DMS 273 (cell line): ENCODE measurements around the gene TRNT1.

ENCODE experiments used
- DNase-seq: peaks from one replicate; lab custom pipeline; 2025; ENCODE audit not compliant: unreplicated experiment; lab: John Stamatoyannopoulos, UW

The TRNT1 gene

DNA sequence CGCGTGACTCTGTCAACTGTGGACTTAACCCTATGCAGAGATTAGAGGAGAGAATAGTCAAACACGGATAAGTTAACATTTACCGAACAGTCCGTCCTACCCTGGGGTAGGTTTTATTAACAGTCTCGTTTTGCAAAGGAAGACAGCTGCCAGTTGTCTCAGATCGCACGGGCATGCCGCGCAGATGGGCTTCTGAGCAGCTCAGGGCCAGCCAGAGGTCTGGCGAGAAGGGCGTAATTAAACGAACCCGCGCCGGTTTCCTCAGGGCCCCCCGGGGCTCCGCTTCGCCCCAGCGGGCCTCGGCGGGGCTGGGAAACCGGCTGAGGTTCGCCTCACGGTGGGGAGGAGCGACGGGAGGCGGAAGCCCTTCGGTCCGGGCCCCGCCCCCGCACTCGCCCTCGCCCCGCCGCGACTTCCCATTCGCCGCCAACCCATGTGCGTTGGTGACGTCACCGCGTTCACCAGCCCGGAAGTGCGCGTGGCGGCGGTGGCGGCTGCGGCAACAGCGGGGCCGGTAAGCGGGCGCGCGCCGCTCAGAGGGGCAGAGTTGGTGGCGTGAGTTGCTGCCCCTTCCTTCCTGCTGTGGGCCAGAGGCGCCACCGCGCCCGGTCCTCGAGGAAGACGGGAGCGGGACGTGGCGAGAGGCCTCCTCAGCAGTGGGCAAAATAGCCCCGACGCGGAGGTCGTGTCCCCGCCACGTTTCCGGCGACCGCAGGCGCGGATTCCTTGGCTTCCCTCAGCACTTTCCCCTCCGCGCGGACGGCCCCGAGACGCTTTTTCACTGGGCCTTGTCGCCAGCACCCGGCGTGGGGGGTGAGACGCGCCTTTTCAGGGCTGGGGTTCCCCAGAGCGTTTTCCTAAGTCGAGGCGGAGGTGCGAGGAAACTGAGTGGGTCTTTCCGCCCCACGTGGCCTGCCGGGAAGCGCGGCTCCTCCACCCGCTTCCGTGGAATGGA lies at the start of gene TRNT1:
TSS of gene TRNT1 (plus strand) at position 464 of the 955 bp plus-strand sequence. CDS start 2,101 bp downstream, outside the sequence.
- peak; percentile 96 for DNase-seq

DNA sequence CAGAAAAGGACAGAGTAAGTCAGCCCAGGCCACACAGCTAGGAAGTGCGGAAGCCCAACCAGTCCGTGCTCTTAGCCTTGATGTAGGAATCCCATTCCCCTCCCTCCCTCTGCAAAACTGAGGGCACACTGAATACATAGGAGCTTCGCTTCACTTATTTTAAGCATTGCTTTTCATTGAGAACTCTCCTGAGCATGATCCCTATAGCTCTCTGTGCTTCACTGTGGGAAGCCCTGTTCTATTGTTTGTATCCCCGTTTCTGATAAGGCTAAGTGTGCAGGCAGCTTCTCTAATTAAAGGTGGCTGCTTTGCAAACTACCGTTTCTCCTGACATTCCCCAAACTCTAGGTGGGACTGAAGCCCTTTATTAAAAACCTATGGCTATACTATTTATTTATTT lies 46.4 kb upstream of the TRNT1 start:
- no peak for DNase-seq

DNA sequence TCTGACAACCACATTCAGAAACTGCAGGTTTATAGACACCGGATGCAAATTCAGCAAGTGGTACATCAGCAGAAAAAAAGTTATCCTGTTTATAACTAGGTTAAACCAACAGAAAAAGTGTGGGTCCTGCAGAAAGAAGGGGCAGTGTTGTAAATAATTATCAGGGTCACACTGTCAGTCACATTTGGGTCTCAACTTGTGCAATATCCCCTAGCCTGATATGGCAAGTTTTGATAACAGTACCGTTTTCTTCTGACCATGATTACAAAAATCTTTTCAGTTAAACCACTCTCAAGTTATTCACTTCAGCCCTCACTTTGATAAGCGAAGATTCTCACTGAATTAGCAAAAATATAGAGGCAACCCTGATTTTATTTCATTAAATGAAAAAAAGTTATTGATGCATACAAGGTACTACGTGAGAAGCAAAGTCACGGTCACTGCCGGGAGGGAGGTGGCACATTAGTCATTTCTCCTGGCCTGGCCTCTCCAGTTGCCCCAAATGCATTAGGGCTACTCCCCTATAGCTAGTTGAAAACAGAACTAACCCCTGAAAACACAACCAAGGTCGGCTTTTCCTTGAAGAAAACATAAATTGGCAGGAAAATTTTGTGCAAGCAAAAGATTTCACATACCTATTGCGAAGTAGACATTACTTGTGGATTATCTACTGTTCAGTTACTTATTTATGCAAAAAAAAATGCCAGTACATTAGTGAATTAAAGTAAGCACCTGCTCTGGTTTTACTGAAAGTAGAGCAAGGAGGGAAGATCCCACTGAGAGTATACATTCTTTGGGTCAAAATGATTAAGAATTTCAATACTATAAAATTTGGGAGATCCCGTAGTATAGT lies 45.1 kb upstream of the TRNT1 start:
- DNase-seq, result no peak

DNA sequence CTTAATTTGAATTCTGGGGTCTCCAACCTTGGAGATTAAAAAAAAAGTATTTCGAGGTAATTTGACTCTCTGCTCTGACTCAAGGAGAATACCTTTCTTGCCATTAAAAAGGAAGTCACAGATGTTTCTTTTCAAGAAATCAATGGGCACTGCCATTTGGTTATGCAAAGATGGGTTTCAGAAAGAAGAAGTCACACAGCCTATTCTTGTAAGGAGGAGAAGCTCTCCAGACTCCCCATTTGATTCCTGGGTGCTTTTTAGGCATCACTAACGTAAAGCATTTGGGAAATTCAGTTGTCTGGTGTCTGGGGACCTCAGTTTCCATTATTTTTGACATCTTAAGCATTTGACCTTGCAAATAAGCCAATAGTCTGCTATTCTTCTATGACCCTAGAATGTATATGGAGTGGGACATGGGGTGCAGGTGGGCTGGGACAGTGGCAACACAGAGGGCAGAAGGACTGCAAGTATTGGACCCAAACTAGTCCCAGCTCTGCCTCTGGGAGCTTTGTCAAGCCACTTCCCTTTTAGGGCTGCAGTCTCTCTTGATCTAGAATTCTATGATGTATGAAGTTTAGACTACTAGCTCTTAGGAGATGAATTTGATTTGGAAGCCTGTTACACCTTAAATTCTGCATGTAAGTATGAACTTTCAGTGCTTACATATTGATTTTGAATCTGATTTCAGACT lies 44.4 kb upstream of the TRNT1 start:
- DNase-seq, result no peak

DNA sequence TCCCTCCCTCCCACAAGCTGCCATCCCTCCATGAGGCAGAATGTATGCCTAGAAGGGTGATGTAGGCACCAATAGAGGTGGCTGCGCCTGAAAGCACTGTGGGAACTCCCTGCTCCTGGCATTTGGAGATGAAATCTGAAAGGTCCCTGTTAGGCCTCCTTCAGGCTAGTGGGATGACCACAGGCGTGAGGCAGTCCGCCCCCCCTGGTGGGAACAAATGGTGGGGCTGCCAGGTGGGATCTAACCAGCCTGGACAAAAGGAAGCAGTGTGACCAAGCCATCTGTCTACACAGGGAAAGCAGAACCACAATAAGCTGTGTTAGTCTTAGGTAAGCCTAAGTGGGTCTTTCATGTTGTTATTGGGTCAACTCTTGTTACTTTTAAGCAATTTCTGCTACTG lies 41.9 kb upstream of the TRNT1 start:
- DNase-seq, result no peak

DNA sequence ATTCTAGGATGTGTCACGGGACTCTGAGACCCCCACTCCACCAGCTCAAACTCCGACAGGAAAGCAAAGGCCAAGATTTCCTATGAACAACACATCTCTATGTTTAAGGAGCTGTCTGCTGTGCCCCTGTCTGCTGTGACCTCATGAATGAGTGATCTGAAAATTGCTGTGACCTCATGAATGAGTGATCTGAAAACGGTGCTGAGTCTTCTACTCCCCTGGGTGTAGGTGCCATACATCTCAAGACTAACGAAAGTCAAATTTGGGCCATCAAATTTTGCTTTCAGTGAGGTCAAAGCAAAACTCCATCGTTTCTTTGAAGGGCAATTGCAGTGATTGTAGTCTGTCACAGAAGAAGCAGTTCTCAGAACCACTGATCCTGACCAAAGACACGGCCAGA lies 41.0 kb upstream of the TRNT1 start:
- DNase-seq, result no peak

DNA sequence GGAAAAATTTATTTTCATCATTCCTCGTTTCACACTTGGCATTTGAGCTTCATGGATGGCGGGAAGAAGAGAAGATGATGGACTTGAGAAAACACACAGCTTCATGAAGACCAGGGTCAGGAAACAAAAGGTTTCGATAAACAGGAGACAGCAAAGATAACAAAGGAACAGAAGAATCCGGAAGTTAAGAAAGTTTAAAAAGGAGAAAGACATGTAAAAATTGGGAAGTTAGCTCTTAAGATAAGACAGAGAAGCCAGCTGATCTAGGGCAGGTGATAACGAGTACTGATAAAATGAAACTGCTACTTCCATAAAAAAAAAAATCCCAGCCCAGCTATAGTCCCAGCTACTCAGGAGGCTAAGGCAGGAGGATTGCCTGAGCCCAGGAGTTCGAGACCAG lies 40.5 kb upstream of the TRNT1 start:
- no peak for DNase-seq

DNA sequence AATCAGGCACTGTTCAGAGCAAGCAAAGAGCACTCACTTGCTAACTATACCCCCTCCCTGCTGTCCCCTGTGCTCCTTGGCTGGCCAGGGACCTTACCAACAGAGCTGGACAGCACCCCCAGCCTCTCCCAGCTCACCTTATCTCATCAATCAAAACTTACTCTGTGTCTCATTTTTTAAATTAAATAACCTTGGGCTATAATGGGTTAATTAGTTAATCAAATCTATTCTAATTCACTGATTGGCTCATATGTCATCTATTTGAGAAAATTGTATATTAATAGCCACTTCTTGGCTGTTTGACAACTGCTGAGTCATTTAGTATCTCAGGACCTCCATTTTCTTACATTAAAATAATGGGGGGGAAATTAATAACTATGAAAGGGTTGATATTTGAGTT lies 39.5 kb upstream of the TRNT1 start:
- DNase-seq, result peak; percentile 2

DNA sequence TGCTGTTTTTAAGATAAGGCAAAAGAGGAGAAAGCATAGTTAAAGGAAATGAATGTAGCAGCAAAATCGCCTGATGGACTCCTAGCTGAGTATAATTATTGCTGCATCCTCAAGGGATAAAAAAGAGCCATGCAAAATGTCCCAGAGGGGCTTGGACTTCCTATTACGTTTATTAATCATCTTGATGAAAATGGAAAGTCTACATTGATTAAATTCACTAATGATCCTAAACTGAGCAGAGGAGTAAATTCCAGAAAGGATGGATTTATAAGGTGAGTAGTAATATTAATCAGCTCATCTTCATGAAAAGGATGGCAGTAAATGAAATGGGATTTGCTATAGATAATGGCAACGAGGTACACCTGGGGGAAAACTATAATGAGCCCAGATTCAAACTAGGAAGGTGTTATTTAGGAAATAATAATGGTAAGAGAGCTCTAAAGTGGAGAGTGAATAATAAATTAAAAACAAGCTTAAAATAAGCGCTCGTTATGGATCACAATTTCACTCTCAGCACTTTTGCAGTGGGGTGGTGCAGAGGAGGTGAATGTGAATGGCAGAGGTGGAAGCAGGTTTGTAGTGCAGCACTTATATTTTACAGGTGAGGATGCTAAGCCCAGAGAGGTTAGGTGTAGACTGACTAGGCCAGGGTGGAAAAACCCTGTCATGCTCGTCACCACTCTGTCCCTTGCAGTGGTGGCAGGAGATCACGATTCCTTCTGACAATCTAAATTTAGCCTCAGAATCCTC lies 38.8 kb upstream of the TRNT1 start:
- DNase-seq, result no peak

DNA sequence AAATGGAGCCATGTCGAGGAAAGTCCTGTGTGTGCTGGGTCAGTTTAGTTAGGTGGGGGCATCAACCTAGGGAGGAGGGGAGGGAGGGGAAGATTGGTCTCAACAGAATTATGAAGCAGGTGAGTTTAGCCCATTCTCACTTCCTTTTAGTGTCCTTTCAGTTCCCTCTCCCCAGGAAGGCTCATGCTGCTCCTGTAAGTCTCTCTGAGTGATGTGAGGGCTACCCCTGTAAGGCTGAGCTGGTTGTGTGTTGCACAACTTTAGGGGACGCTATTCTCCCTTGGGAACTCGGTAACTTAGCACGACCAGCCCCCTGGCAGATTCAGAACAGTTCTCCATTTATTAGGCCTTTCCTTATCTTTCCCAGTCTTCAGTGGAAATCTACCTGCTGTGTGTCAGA lies 37.7 kb upstream of the TRNT1 start:
- DNase-seq, result no peak

DNA sequence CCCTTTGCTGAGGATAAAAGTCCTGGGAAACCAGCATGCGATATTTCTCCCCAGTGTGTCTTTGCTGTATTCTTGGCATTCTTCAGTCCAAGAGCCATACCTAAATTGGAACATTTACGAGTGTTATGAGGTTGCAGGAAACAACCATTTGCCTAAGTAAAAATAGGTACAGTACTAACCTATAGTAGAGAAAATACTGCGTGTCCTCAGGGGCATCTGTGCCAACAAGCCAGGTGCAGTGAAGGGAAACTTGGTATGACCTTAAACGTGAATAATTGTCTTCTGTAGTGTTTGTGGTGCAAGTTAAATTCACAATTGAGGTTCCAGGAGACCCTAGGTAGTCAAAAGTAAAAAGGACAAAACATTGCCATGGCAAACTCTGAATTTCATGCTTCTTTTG lies 28.8 kb upstream of the TRNT1 start:
- DNase-seq, result no peak

DNA sequence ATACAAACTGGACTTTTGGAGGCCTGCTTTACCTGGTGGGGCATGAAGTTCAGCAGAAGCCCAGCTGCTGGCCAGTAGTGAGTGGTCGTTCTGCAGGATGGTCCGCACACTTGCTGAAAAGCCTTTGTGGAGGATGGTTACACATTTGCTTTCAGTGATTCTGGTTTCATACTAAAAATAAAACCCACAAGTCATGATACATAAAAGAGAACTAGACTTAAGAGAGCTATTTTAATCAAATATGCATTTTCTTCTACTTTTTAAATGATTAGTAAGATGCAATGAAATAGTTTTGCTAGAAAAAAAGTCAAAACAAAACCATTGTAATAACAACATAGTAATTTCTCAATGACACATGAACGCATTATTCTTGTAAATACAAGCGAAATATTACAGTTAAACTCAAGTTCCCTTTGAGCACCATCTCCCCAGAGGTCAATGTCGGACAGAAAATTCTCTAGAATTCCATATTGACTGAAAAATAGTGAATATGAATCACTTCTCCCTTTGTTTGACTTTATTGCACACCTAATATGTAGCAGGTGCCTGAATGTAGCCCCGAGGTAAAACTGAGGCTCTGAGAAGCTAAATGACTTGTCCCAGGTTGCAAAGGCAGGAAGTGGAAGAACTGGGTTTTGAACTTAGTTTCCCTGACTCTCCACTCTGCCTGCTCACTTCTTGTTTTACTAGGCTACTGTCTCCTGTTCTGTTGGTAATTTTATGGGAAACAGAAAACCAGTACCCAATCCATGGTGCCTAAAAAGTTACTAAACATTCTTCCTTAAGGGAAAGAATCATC lies 24.9 kb upstream of the TRNT1 start:
- DNase-seq, result no peak

DNA sequence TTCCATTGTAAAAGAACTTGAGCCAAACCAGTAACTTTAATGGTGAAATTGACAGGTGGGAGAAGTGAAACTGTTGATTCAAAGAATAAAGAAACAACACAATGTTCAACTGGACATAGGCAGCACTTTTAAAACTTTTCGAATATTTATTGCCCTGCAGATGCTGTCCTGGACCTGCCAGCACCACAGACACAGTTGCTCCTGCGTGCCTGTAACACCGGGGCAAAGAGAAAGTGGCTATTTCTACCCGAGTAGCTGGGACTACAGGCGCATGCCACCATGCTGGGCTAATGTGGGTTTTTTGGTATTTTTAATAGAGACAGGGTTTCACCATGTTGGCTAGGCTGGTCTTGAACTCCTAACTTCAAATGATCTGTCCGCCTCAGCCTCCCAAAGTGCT lies 24.0 kb upstream of the TRNT1 start:
- no peak for DNase-seq

DNA sequence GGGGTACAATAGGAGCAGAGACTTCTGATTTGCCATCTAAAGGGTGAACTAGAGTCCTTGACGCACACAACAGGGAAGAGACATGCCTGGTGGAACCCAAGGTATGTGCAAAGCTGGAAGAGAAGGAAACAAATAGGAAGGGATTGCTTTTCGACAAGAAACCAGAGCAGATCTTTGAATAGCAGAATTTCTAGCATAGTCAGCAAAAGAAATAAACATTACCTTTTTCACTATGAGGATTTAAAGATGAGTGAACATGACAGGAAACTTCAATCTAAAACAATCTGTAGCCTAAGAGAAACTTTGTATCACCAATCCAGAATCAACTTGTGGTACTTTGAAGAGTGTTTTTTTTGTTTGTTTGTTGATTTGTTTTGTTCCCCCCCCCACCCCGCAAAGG lies 21.5 kb upstream of the TRNT1 start:
- no peak for DNase-seq

DNA sequence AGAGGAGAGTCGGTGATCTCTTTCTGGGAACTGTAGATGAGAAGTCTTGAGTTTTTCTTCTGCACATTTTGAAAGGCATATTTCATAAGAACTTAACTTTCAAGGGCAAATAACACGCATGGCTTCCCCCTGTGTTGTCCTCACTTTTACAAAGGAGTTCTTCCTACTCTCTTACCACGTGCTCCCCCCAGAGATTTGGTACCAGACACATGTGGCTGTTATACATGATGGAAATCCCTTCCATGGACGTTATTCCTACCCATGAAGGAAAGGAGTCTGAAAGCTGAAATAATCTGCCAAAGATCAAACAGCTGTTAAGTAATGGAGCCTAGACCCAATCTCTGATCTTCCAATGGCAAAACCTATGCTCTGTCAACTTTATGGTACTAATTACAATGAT lies 20.9 kb upstream of the TRNT1 start:
- DNase-seq, result no peak

DNA sequence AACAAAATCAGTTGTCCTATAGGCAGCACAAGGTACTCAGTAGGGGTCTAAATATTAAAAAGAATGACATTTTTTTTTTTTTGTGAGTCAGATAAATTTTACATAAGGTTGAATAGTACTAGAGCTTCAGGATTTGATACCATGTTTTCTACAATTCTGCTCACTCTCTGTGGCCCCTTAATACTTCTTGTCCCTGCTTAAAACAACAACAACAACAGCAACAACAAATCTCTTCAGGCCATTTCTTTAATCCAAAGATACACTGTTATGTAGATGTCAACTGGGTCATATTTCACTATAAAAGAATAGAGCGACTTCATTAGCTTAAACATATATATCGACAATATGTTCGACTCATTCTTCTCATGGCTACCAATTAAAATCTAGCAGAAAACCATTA lies 19.6 kb upstream of the TRNT1 start:
- no peak for DNase-seq

DNA sequence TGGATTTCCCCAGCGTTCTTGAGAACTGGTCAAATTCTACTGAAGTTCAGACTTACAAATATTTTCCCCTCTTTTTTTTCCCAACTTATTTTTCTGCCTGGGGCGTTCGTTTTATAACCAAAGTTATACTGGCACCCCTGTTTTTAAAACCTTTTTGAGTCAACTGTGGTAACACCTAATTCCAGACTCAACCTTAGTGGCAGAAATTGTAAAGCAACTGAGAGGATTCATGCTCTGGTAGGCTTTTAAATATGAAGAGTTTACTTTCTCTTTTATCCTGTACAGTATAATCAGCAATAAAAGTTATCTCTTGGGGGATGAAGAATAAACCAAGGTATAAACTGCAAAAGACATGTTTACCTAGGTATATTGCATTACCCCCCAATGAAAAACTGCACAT lies 18.9 kb upstream of the TRNT1 start:
- no peak for DNase-seq

DNA sequence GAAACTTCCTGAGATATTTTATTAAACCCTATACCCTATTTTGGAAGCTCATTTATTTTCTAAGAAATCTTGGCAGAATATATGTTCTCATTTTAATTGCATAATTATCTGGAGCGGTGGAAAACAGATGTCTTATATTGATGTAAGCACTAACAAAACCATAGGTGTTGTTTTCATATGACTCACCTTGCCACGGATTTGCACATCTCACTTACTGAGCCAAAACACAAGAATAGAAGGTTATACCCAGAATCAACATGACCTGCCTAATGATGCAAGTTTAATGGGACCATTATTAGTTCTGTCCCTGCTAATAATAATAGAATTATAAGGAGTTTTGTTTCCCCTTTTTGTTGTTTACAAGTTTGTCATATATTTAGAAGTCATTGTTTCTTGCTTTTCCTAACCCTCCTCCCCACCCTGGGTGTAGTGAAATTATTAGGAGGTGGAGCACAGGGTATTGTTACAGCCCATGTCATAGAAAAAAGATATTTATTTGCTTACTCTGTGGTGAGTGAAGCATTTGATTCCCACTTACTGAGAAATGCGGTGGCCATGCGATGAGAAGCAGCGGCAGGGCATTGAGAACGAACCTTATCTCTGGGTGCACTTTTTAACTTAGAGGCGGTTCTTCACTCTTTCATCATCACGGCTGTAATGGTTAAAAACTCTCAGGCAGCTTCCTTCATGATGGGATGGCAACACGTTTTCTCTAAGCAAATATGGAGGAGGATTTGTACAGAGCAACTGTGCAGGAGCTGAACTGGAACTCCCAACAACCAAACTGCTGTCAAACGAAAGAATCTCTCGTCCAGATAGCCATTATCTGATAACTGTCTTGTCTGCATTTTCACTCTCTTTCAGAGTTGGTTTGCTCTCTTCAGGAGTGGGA lies 17.1 kb upstream of the TRNT1 start:
- no peak for DNase-seq

DNA sequence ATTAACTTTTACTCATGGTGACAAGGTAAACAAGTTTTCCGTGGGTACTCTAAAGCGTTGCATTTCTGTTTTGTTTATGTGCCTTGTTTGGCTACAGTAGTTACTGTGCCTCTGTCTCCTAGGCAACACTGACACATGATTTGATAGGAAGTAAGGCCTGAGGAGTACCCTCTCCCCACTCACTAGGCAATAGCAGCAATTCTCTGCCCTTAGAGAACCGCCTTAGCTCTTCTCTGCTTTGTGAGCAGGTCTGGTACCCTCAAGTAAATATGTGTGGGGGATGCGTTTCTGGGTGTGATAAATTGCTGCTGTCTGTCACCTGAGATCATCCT lies 16.5 kb upstream of the TRNT1 start, which contains the start of gene IL5RA:
TSS of gene IL5RA (minus strand) at position 76 of the 332 bp plus-strand sequence. CDS start 5,390 bp downstream, outside the sequence.
- DNase-seq, result peak; percentile 15
